NOMO-1 treated with DMSO at 0.1 percent for 48 hours (cell line): ENCODE data around the gene TIPRL.
A peak's percentile ranks its signal among the peaks of the same experiment; 100 is the strongest.

Source experiments
- DNase-seq: peaks from one replicate; lab custom pipeline; 2025; ENCODE audit not compliant: unreplicated experiment; lab: John Stamatoyannopoulos, UW

Gene TIPRL

GRCh38 chr1:168178638-168179437 is at the start of gene TIPRL:
Gene TIPRL (plus strand): TSS chr1:168178962. CDS start chr1:168179078, 116 bp downstream.
- DNase-seq: peak; percentile 96

GRCh38 chr1:168129933-168130332 is 48.8 kb upstream of the TIPRL start:
- no peak for DNase-seq

- DNase-seq: no peak
Measured at GRCh38 chr1:168134132-168134531, 44.6 kb upstream of the TIPRL start.

- DNase-seq: no peak
Measured at GRCh38 chr1:168134642-168135041, 44.1 kb upstream of the TIPRL start.

GRCh38 chr1:168135116-168135920 is 43.4 kb upstream of the TIPRL start:
- DNase-seq: no peak

- DNase-seq: no peak
Measured at GRCh38 chr1:168135921-168136708, 42.6 kb upstream of the TIPRL start.

GRCh38 chr1:168136709-168137514 is 41.9 kb upstream of the TIPRL start, which contains the start of gene GPR161:
Gene GPR161 (minus strand): TSS chr1:168136930. CDS start chr1:168104850, 32,080 bp downstream.
- DNase-seq: no peak

GRCh38 chr1:168137515-168137821 is 41.3 kb upstream of the TIPRL start:
- DNase-seq: no peak

- no peak for DNase-seq
Measured at GRCh38 chr1:168138134-168138533, 40.6 kb upstream of the TIPRL start.

- DNase-seq: no peak
Measured at GRCh38 chr1:168139070-168139469, 39.7 kb upstream of the TIPRL start.

GRCh38 chr1:168141871-168142385 is 36.8 kb upstream of the TIPRL start:
- no peak for DNase-seq

GRCh38 chr1:168145184-168146159 is 33.3 kb upstream of the TIPRL start:
- peak; percentile 80 for DNase-seq

- DNase-seq: peak; percentile 55
Measured at GRCh38 chr1:168146160-168146539, 32.6 kb upstream of the TIPRL start.

- DNase-seq: no peak
Measured at GRCh38 chr1:168146626-168147025, 32.1 kb upstream of the TIPRL start.

- peak; percentile 65 for DNase-seq
Measured at GRCh38 chr1:168148916-168149315, 29.8 kb upstream of the TIPRL start.

- no peak for DNase-seq
Measured at GRCh38 chr1:168150283-168150682, 28.5 kb upstream of the TIPRL start.

GRCh38 chr1:168151935-168152334 is 26.8 kb upstream of the TIPRL start:
- no peak for DNase-seq

- DNase-seq: peak; percentile 50
Measured at GRCh38 chr1:168154707-168155106, 24.1 kb upstream of the TIPRL start.

- no peak for DNase-seq
Measured at GRCh38 chr1:168155910-168156309, 22.9 kb upstream of the TIPRL start.
